IMR-90 (cell line): ENCODE measurements around the gene FBN3. TPM values are rescaled to one million over a fixed set of nuclear protein-coding genes. Genes with fewer than 3 reads are reported as not detected.

Experiments
- ATAC-seq: fragments of 200-7000 bp; cut with Tn5 transposase; 2 replicates; pipeline ENCODE4 v1.9.1; 2020; ENCODE audit warnings: low read depth, mild to moderate bottlenecking, moderate library complexity
- BruUV-seq: library from RNA; stranded (reverse); fragments of 400-500 nt; replicated peaks from 2 replicates; lab custom pipeline; 2021; lab: Mats Ljungman, UMichigan
- CTCF ChIA-PET: fragments of 300-600 bp; formaldehyde crosslinking; extraction: SDS; loops from one replicate; lab custom pipeline; 2021; ENCODE audit warnings: antibody characterized with exemption; lab: Yijun Ruan, JAX
- POLR2A ChIA-PET: fragments of 300-600 bp; sonication (Branson Sonifier 250); formaldehyde crosslinking; loops from one replicate; lab custom pipeline; 2022; ENCODE audit warnings: antibody characterized with exemption; ENCODE audit not compliant: unreplicated experiment; lab: Charles Lee
- DNase-seq: peaks from one replicate; pipeline ENCODE4 v3.0.0; 2013
- H2AFZ ChIP-seq: replicated peaks from 2 replicates; pipeline ENCODE3; 2013; ENCODE audit warnings: low read length, mild to moderate bottlenecking; ENCODE audit not compliant: poor library complexity
- H2AK5ac ChIP-seq: 2 replicates; pipeline ENCODE4 v1.6.1; 2013; ENCODE audit warnings: low read depth, low read length, inconsistent platforms
- H2AK9ac ChIP-seq: replicated peaks from 2 replicates; pipeline ENCODE3; 2013; ENCODE audit warnings: mild to moderate bottlenecking, low read depth, low read length, moderate library complexity; ENCODE audit not compliant: poor library complexity
- H2BK120ac ChIP-seq: 2 replicates; pipeline ENCODE4 v1.6.1; 2013; ENCODE audit warnings: low read depth, low read length, inconsistent platforms
- H2BK15ac ChIP-seq: 3 replicates; pipeline ENCODE4 v1.6.1; 2013; ENCODE audit warnings: low read depth, low read length, inconsistent platforms
- H2BK20ac ChIP-seq: 2 replicates; pipeline ENCODE4 v1.6.1; 2013; ENCODE audit warnings: low read depth, mild to moderate bottlenecking, inconsistent platforms, low read length, moderate library complexity
- H2BK5ac ChIP-seq: 2 replicates; pipeline ENCODE4 v1.6.1; 2013; ENCODE audit warnings: mild to moderate bottlenecking, low read depth, low read length, inconsistent platforms; ENCODE audit not compliant: poor library complexity, severe bottlenecking
- H3K14ac ChIP-seq: replicated peaks from 2 replicates; pipeline ENCODE4 v1.6.1; 2013; ENCODE audit warnings: low read depth, low read length, inconsistent platforms
- H3K18ac ChIP-seq: 2 replicates; pipeline ENCODE4 v1.6.1; 2013; ENCODE audit warnings: low read depth, low read length, control low read depth
- H3K23ac ChIP-seq: 2 replicates; pipeline ENCODE4 v1.6.1; 2013; ENCODE audit warnings: low read depth, low read length, inconsistent platforms
- H3K27ac ChIP-seq: 2 replicates; pipeline ENCODE4 v1.5.1; 2013; ENCODE audit warnings: mild to moderate bottlenecking, control low read depth, low read length; ENCODE audit not compliant: insufficient read depth
- H3K27me3 ChIP-seq: 2 replicates; pipeline ENCODE4 v1.6.1; 2013; ENCODE audit warnings: low read length; ENCODE audit not compliant: control insufficient read depth, insufficient read depth
- H3K36me3 ChIP-seq: 2 replicates; pipeline ENCODE4 v1.6.1; 2013; ENCODE audit warnings: low read length, mixed read lengths; ENCODE audit not compliant: control insufficient read depth, insufficient read depth
- H3K4ac ChIP-seq: 2 replicates; pipeline ENCODE4 v1.6.1; 2013; ENCODE audit warnings: low read depth, low read length, inconsistent platforms
- H3K4me1 ChIP-seq: 2 replicates; pipeline ENCODE4 v1.6.1; 2013; ENCODE audit warnings: low read length, mixed read lengths; ENCODE audit not compliant: control insufficient read depth, insufficient read depth
- H3K4me2 ChIP-seq: 2 replicates; pipeline ENCODE4 v1.6.1; 2013; ENCODE audit warnings: low read depth, mild to moderate bottlenecking, control low read depth, low read length, moderate library complexity
- H3K4me3 ChIP-seq: 2 replicates; pipeline ENCODE4 v1.5.1; 2013; ENCODE audit warnings: low read depth, mild to moderate bottlenecking, control low read depth, low read length, moderate library complexity; ENCODE audit not compliant: insufficient read depth
- H3K56ac ChIP-seq: 2 replicates; pipeline ENCODE4 v1.6.1; 2013; ENCODE audit warnings: low read length, inconsistent platforms; ENCODE audit not compliant: insufficient read depth; ENCODE audit errors: extremely low read depth
- H3K79me1 ChIP-seq, 2 experiments: 2 replicates each; pipeline ENCODE4 v1.6.1; 2013; ENCODE audit warnings: low read length in 2 of 2, inconsistent platforms in 1 of 2, low read depth in 1 of 2
- H3K9ac ChIP-seq: 2 replicates; pipeline ENCODE4 v1.6.1; 2013; ENCODE audit warnings: low read depth, low read length, control low read depth
- H3K9me1 ChIP-seq: 2 replicates; pipeline ENCODE4 v1.6.1; 2013; ENCODE audit warnings: low read length, inconsistent platforms; ENCODE audit not compliant: insufficient read depth
- H3K9me3 ChIP-seq: 2 replicates; pipeline ENCODE4 v1.6.1; 2013; ENCODE audit warnings: low read length; ENCODE audit not compliant: control insufficient read depth, insufficient read depth
- H4K20me1 ChIP-seq: 2 replicates; pipeline ENCODE4 v1.6.1; 2013; ENCODE audit warnings: low read length, inconsistent platforms; ENCODE audit not compliant: insufficient read depth
- H4K5ac ChIP-seq: 2 replicates; pipeline ENCODE4 v1.6.1; 2013; ENCODE audit warnings: mild to moderate bottlenecking, low read depth, low read length, control low read depth
- H4K8ac ChIP-seq, 2 experiments: 2 replicates each; pipeline ENCODE4 v1.6.1; 2013; ENCODE audit warnings: low read depth in 2 of 2, low read length in 2 of 2, control low read depth in 1 of 2, inconsistent platforms in 1 of 2
- H4K91ac ChIP-seq: 2 replicates; pipeline ENCODE4 v1.6.1; 2013; ENCODE audit warnings: low read depth, low read length, inconsistent platforms; ENCODE audit not compliant: insufficient read depth
- CTCF ChIP-seq: conservative IDR thresholded peaks from 2 replicates; pipeline ENCODE4 v1.5.1; 2012; ENCODE audit warnings: mild to moderate bottlenecking, low read depth, low read length, improper control_type of control experiment
- MAZ ChIP-seq: IDR thresholded peaks from 2 replicates; pipeline ENCODE4 v1.6.1; 2012; ENCODE audit warnings: low read depth, mild to moderate bottlenecking, low read length, improper control_type of control experiment, moderate library complexity, borderline replicate concordance
- NFE2L2 ChIP-seq: fragments of 150-350 bp; IDR thresholded peaks from 2 replicates; pipeline ENCODE4 v1.6.1; 2016; ENCODE audit warnings: low read depth, mild to moderate bottlenecking, low read length
- RFX5 ChIP-seq: IDR thresholded peaks from 2 replicates; pipeline ENCODE4 v1.8.0; 2012; ENCODE audit warnings: low read depth, mild to moderate bottlenecking, low read length, moderate library complexity
- WGBS, 2 experiments: methylation state at CpG; one replicate each; pipeline versions ENCODE4 v1.1.5 to v1.1.7; 2013; ENCODE audit warnings: missing lambda C conversion rate in 2 of 2; ENCODE audit not compliant: insufficient read length in 1 of 2; ENCODE audit errors: extremely low coverage in 2 of 2; 5-methylcytosine and 5-hydroxymethylcytosine counted together
- dilution Hi-C: fragments of 300-500 bp; cut with HindIII; formaldehyde crosslinking; loops from one replicate; pipeline ENCODE4 v1.14.3; 2018; ENCODE audit warnings: low sequenced_read_pairs; ENCODE audit not compliant: unreplicated experiment
- in situ Hi-C: fragments of 300-500 bp; cut with MboI; formaldehyde crosslinking; loops from 3 replicates; pipeline ENCODE4 v1.14.3; 2019; ENCODE audit warnings: low sequenced_read_pairs, inconsistent platforms, mixed read lengths
- intact Hi-C: fragments of 100-400 bp; cut with micrococcal nuclease; formaldehyde crosslinking; loops from 2 replicates; pipeline ENCODE4 v1.10.0; 2022
- polyA plus RNA-seq, 3 experiments: library from polyadenylated mRNA; depleted of rRNA; stranded (reverse); fragments of >200 nt; gene quantifications; 2 replicates each; pipeline ENCODE4 v1.2.3, GENCODE V29; 2012; ENCODE audit warnings: low replicate concordance in 1 of 3
- total RNA-seq: library from RNA; depleted of rRNA; stranded (reverse); fragments of >200 nt; gene quantifications from 2 replicates; pipeline ENCODE4 v1.2.3, GENCODE V29; 2012

Gene FBN3
- total and polyA plus RNA-seq, 2 of the 4 experiments (the other 2 are of a cell fraction): not detected

GRCh38 chr19:8123683-8124082 lies 25.7 kb downstream of the FBN3 start:
- no peak overlapping the region for H3K56ac ChIP-seq
- H3K36me3 ChIP-seq: no peaks in the 10 kb centered on the region
- no peaks in the 10 kb centered on the region for H3K9me1 ChIP-seq
- no peak overlapping the region for H2BK5ac ChIP-seq
- no peak overlapping the region for H3K14ac ChIP-seq
- ATAC-seq (no peak), DNase-seq (no peak)
- H4K91ac ChIP-seq: no peak overlapping the region
- no TSS peak for BruUV-seq
- H2AK5ac ChIP-seq: no peak overlapping the region
- dilution Hi-C loops (no loop called here), in situ Hi-C loops (no loop called here), intact Hi-C loops (no loop called here)
- ChIA-PET CTCF (no interaction called here), POLR2A (no interaction called here)
- no peak overlapping the region for H3K9ac ChIP-seq
- no peak overlapping the region for H3K4me2 ChIP-seq
- no peak overlapping the region for H3K4me3 ChIP-seq
- no peak overlapping the region for H2BK20ac ChIP-seq
- H4K8ac ChIP-seq: no peak overlapping the region
- peak overlapping the region; percentile 32 for H2AFZ ChIP-seq
- 95% methylated on average over 9 of the region's 22 CpGs; no CpG with 5 or more reads in 1 of the 2 experiments for WGBS, 2 experiments
- no peak overlapping the region for H4K5ac ChIP-seq
- H2BK15ac ChIP-seq: no peak overlapping the region
- H3K23ac ChIP-seq: no peak overlapping the region
- H2BK120ac ChIP-seq: no peak overlapping the region
- no peak overlapping the region for H3K27ac ChIP-seq
- H4K20me1 ChIP-seq: no peaks in the 10 kb centered on the region
- H3K18ac ChIP-seq: no peak overlapping the region
- H2AK9ac ChIP-seq: no peak overlapping the region
- H3K27me3 ChIP-seq: no peaks in the 10 kb centered on the region; the same call in 1 of the 2 replicates
- H3K4ac ChIP-seq: no peak overlapping the region
- H3K4me1 ChIP-seq: no peaks in the 10 kb centered on the region
- TF ChIP-seq RFX5 (no peak), NFE2L2 (no peak), CTCF (no peak), MAZ (no peak)
- H3K9me3 ChIP-seq: no peaks in the 10 kb centered on the region
- no peaks in the 10 kb centered on the region for H3K79me1 ChIP-seq
